ENCODE measurements around the gene IGSF9B.

Gene IGSF9B

GRCh38 chr11:133895061-133895479, 61.7 kb downstream of the IGSF9B start:
- ATAC-seq (replicated peaks) (peak; percentile 43 to 66), DNase-seq (no peak)
- peaks cover 1 to 4% of the 10 kb centered on the region in 2 donors for H3K9me3 Mint-ChIP-seq
- H3K4me1 Mint-ChIP-seq, result peaks cover 0 to 5% of the 10 kb centered on the region in 2 donors
- H3K27ac Mint-ChIP-seq, result no peak overlapping the region
- no peaks in the 10 kb centered on the region for H3K36me3 Mint-ChIP-seq
- H3K27me3 Mint-ChIP-seq, result no peaks in the 10 kb centered on the region
- H3K4me3 Mint-ChIP-seq, result no peak overlapping the region

GRCh38 chr11:133893381-133893780, 63.4 kb downstream of the IGSF9B start:
- no peak overlapping the region for H3K4me3 Mint-ChIP-seq
- ATAC-seq (replicated peaks), result peak in 1 of 2 donors; percentile 24
- H3K36me3 Mint-ChIP-seq, result no peaks in the 10 kb centered on the region

GRCh38 chr11:133892584-133893380, 64.0 kb downstream of the IGSF9B start:
- no peaks in the 10 kb centered on the region for H3K27me3 Mint-ChIP-seq

More at GRCh38 chr11:133893381-133893780, 63.4 kb downstream of the IGSF9B start:
- Mint-ChIP-seq H3K27ac (no peak overlapping the region), H3K9me3 (peaks cover 0 to 4% of the 10 kb centered on the region in 2 donors), H3K4me1 (peaks cover 0 to 4% of the 10 kb centered on the region in 2 donors), H3K27me3 (no peaks in the 10 kb centered on the region)
- DNase-seq, result no peak

GRCh38 chr11:133892126-133892525, 64.6 kb downstream of the IGSF9B start:
- Mint-ChIP-seq H3K27me3 (no peaks in the 10 kb centered on the region), H3K4me1 (peaks cover 0 to 2% of the 10 kb centered on the region in 2 donors)
- ATAC-seq (replicated peaks), result no peak

More at GRCh38 chr11:133892584-133893380, 64.0 kb downstream of the IGSF9B start:
- ATAC-seq (replicated peaks) (no peak), DNase-seq (no peak)
- Mint-ChIP-seq H3K36me3 (no peaks in the 10 kb centered on the region), H3K9me3 (peaks cover 0 to 4% of the 10 kb centered on the region in 2 donors), H3K27ac (no peak overlapping the region), H3K4me1 (peaks cover 0 to 2% of the 10 kb centered on the region in 2 donors), H3K4me3 (no peak overlapping the region)

GRCh38 chr11:133889893-133890292, 66.9 kb downstream of the IGSF9B start:
- Mint-ChIP-seq H3K36me3 (no peaks in the 10 kb centered on the region), H3K27ac (no peak overlapping the region), H3K4me1 (peaks cover 0 to 2% of the 10 kb centered on the region in 2 donors), H3K4me3 (no peak overlapping the region), H3K9me3 (no peaks in the 10 kb centered on the region), H3K27me3 (no peaks in the 10 kb centered on the region)
- no peak for DNase-seq
- no peak for ATAC-seq (replicated peaks)

More at GRCh38 chr11:133892126-133892525, 64.6 kb downstream of the IGSF9B start:
- H3K4me3 Mint-ChIP-seq, result no peak overlapping the region
- H3K9me3 Mint-ChIP-seq, result peaks cover 0 to 4% of the 10 kb centered on the region in 2 donors
- H3K27ac Mint-ChIP-seq, result no peak overlapping the region
- H3K36me3 Mint-ChIP-seq, result no peaks in the 10 kb centered on the region
- DNase-seq, result no peak

GRCh38 chr11:133889188-133889587, 67.6 kb downstream of the IGSF9B start:
- no peak overlapping the region for H3K27ac Mint-ChIP-seq
- H3K9me3 Mint-ChIP-seq, result no peaks in the 10 kb centered on the region
- H3K36me3 Mint-ChIP-seq, result no peaks in the 10 kb centered on the region
- H3K4me3 Mint-ChIP-seq, result no peak overlapping the region
- ATAC-seq (replicated peaks) (no peak), DNase-seq (no peak)
- no peaks in the 10 kb centered on the region for H3K4me1 Mint-ChIP-seq
- H3K27me3 Mint-ChIP-seq, result no peaks in the 10 kb centered on the region

- Mint-ChIP-seq H3K27me3 (no peaks in the 10 kb centered on the region), H3K9me3 (peaks cover 5% of the 10 kb centered on the region in 2 donors), H3K27ac (no peak overlapping the region), H3K4me1 (no peaks in the 10 kb centered on the region), H3K4me3 (no peak overlapping the region), H3K36me3 (no peaks in the 10 kb centered on the region)
- DNase-seq (no peak), ATAC-seq (replicated peaks) (no peak)
Measured at GRCh38 chr11:133887692-133888332, 69.0 kb downstream of the IGSF9B start.

GRCh38 chr11:133886029-133886428, 70.7 kb downstream of the IGSF9B start:
- Mint-ChIP-seq H3K27ac (no peak overlapping the region), H3K36me3 (no peaks in the 10 kb centered on the region), H3K9me3 (peaks cover 5 to 11% of the 10 kb centered on the region in 2 donors), H3K4me1 (no peaks in the 10 kb centered on the region), H3K4me3 (no peak overlapping the region), H3K27me3 (no peaks in the 10 kb centered on the region)
- ATAC-seq (replicated peaks) (no peak), DNase-seq (no peak)

GRCh38 chr11:133872160-133872559, 84.6 kb downstream of the IGSF9B start:
- ATAC-seq (replicated peaks), result no peak

GRCh38 chr11:133867456-133867855, 89.3 kb downstream of the IGSF9B start:
- Mint-ChIP-seq H3K36me3 (no peaks in the 10 kb centered on the region), H3K4me1 (no peaks in the 10 kb centered on the region), H3K27ac (no peak overlapping the region), H3K9me3 (no peaks in the 10 kb centered on the region), H3K4me3 (no peak overlapping the region), H3K27me3 (peaks cover 0 to 4% of the 10 kb centered on the region in 2 donors)
- ATAC-seq (replicated peaks) (no peak), DNase-seq (no peak)

More at GRCh38 chr11:133872160-133872559, 84.6 kb downstream of the IGSF9B start:
- Mint-ChIP-seq H3K4me1 (no peaks in the 10 kb centered on the region), H3K27ac (no peak overlapping the region), H3K9me3 (peaks cover 0 to 2% of the 10 kb centered on the region in 2 donors), H3K27me3 (peaks cover 0 to 4% of the 10 kb centered on the region in 2 donors), H3K36me3 (no peaks in the 10 kb centered on the region), H3K4me3 (no peak overlapping the region)
- no peak for DNase-seq

- Mint-ChIP-seq H3K27ac (no peak overlapping the region), H3K27me3 (no peaks in the 10 kb centered on the region), H3K4me3 (no peak overlapping the region), H3K4me1 (no peaks in the 10 kb centered on the region), H3K36me3 (no peaks in the 10 kb centered on the region), H3K9me3 (no peaks in the 10 kb centered on the region)
- DNase-seq (no peak), ATAC-seq (replicated peaks) (no peak)
Measured at GRCh38 chr11:133865466-133865865, 91.3 kb downstream of the IGSF9B start.

GRCh38 chr11:133864756-133865155, 92.0 kb downstream of the IGSF9B start:
- no peak for ATAC-seq (replicated peaks)

GRCh38 chr11:133860151-133860550, 96.6 kb downstream of the IGSF9B start:
- DNase-seq, result no peak
- no peak overlapping the region for H3K4me3 Mint-ChIP-seq
- H3K36me3 Mint-ChIP-seq, result no peaks in the 10 kb centered on the region
- no peaks in the 10 kb centered on the region for H3K27me3 Mint-ChIP-seq
- no peaks in the 10 kb centered on the region for H3K9me3 Mint-ChIP-seq
- H3K4me1 Mint-ChIP-seq, result no peaks in the 10 kb centered on the region
- no peak overlapping the region for H3K27ac Mint-ChIP-seq
- ATAC-seq (replicated peaks), result no peak

More at GRCh38 chr11:133864756-133865155, 92.0 kb downstream of the IGSF9B start:
- no peaks in the 10 kb centered on the region for H3K4me1 Mint-ChIP-seq
- DNase-seq, result no peak
- H3K4me3 Mint-ChIP-seq, result no peak overlapping the region
- no peaks in the 10 kb centered on the region for H3K27me3 Mint-ChIP-seq
- no peak overlapping the region for H3K27ac Mint-ChIP-seq
- no peaks in the 10 kb centered on the region for H3K9me3 Mint-ChIP-seq
- no peaks in the 10 kb centered on the region for H3K36me3 Mint-ChIP-seq
